Liver (tissue), 9 donors: ENCODE data around the gene CTPS2. TPM values are rescaled to one million over a fixed set of nuclear protein-coding genes. Genes with fewer than 3 reads are reported as not detected.

Source experiments
- DNase-seq: peaks from one replicate; pipeline ENCODE4 v3.0.0-alpha.2; 2017; ENCODE audit warnings: low spot score
- H3K27ac ChIP-seq, 2 donors: one replicate each; pipeline ENCODE4 v1.7.0; 2013; ENCODE audit warnings: inconsistent platforms in 2 of 2, low read length in 2 of 2, control low read depth in 1 of 2, low read depth in 1 of 2, mild to moderate bottlenecking in 1 of 2
- H3K27me3 ChIP-seq, 4 donors: one replicate each; pipeline versions ENCODE4 v1.6.1 to v1.7.0; 2013; ENCODE audit warnings: low read length in 3 of 4, inconsistent platforms in 1 of 4, mild to moderate bottlenecking in 1 of 4, moderate library complexity in 1 of 4; ENCODE audit not compliant: control insufficient read depth in 4 of 4, insufficient read depth in 4 of 4
- H3K36me3 ChIP-seq, 4 donors: one replicate each; pipeline versions ENCODE4 v1.6.1 to v1.7.0; 2013; ENCODE audit warnings: low read length in 3 of 4, mild to moderate bottlenecking in 3 of 4, low read depth in 1 of 4, moderate library complexity in 1 of 4; ENCODE audit not compliant: control insufficient read depth in 4 of 4, insufficient read depth in 3 of 4
- H3K4me1 ChIP-seq, 4 donors: one replicate each; pipeline versions ENCODE4 v1.6.1 to v1.7.0; 2013; ENCODE audit warnings: low read length in 3 of 4, mild to moderate bottlenecking in 3 of 4, moderate library complexity in 1 of 4; ENCODE audit not compliant: control insufficient read depth in 4 of 4, insufficient read depth in 4 of 4
- H3K4me3 ChIP-seq, 3 donors: one replicate each; pipeline versions ENCODE4 v1.6.1 to v1.7.0; 2013; ENCODE audit warnings: low read length in 3 of 3, control low read depth in 1 of 3, low read depth in 1 of 3, mild to moderate bottlenecking in 1 of 3
- H3K9ac ChIP-seq, 2 donors: one replicate each; pipeline ENCODE4 v1.7.0; 2013; ENCODE audit warnings: low read length in 2 of 2, mild to moderate bottlenecking in 2 of 2, moderate library complexity in 2 of 2, control low read depth in 1 of 2, low read depth in 1 of 2
- H3K9me3 ChIP-seq, 4 donors: one replicate each; pipeline versions ENCODE4 v1.6.1 to v1.7.0; 2013; ENCODE audit warnings: low read length in 3 of 4; ENCODE audit not compliant: control insufficient read depth in 4 of 4
- FOXA2 ChIP-seq: IDR thresholded peaks from 2 replicates; pipeline ENCODE4 v1.6.1; 2016; ENCODE audit warnings: antibody characterized with exemption
- GABPA ChIP-seq, 2 donors: IDR thresholded peaks in 1 of 2; conservative IDR thresholded peaks in 1 of 2; 2 replicates each; pipeline ENCODE4 v1.6.1; 2016; ENCODE audit warnings: antibody characterized with exemption in 2 of 2, mild to moderate bottlenecking in 1 of 2, moderate library complexity in 1 of 2
- HNF4A ChIP-seq, 2 donors: conservative IDR thresholded peaks; 2 replicates each; pipeline ENCODE4 v1.6.1; 2016; ENCODE audit warnings: antibody characterized with exemption in 2 of 2, mild to moderate bottlenecking in 2 of 2
- HNF4G ChIP-seq: IDR thresholded peaks from 2 replicates; pipeline ENCODE4 v1.6.1; 2016; ENCODE audit warnings: antibody characterized with exemption
- JUND ChIP-seq, 2 donors: IDR thresholded peaks; 2 replicates each; pipeline ENCODE4 v1.6.1; 2016; ENCODE audit warnings: antibody characterized with exemption in 2 of 2
- NR2F2 ChIP-seq: IDR thresholded peaks from 2 replicates; pipeline ENCODE4 v1.6.1; 2016; ENCODE audit warnings: antibody characterized with exemption
- RAD21 ChIP-seq, 2 donors: IDR thresholded peaks; 2 replicates each; pipeline ENCODE4 v1.6.1; 2016; ENCODE audit warnings: antibody characterized with exemption in 2 of 2, mild to moderate bottlenecking in 2 of 2
- RXRA ChIP-seq, 2 donors: IDR thresholded peaks; 2 replicates each; pipeline ENCODE4 v1.6.1; 2017 to 2018; ENCODE audit warnings: antibody characterized with exemption in 2 of 2, mild to moderate bottlenecking in 1 of 2
- SP1 ChIP-seq: IDR thresholded peaks from 2 replicates; pipeline ENCODE4 v1.6.1; 2018; ENCODE audit warnings: antibody characterized with exemption, mild to moderate bottlenecking
- YY1 ChIP-seq: IDR thresholded peaks from 2 replicates; pipeline ENCODE4 v1.6.1; 2016; ENCODE audit warnings: antibody characterized with exemption, mild to moderate bottlenecking
- ZBTB33 ChIP-seq: IDR thresholded peaks from 2 replicates; pipeline ENCODE4 v1.6.1; 2016; ENCODE audit warnings: antibody characterized with exemption
- WGBS: extraction: QIAGEN DNeasy Blood & Tissue Kit; methylation state at CpG from one replicate; pipeline ENCODE4 v1.1.7; 2013; 5-methylcytosine and 5-hydroxymethylcytosine counted together
- polyA plus RNA-seq, 2 donors: library from polyadenylated mRNA; stranded (reverse) in 1 of 2; unstranded in 1 of 2; fragments of 200-250 nt in 1 of 2; fragments of >200 nt in 1 of 2; fragmentation: Nextera tagmentation in 1 of 2; extraction: Ambion mirVana in 1 of 2; gene quantifications; one replicate each; pipeline versions ENCODE4 v1.2.1 to v1.2.3, GENCODE V29; 2013 to 2015
- total RNA-seq, 2 donors: library from RNA; depleted of rRNA; stranded (reverse); fragments of >200 nt; gene quantifications; one replicate each; pipeline ENCODE4 v1.2.3, GENCODE V29; 2014
- TF ChIP-seq, protein P1 (sequence below): IDR thresholded peaks from 2 replicates; pipeline ENCODE4 v1.6.1; 2016; ENCODE audit warnings: antibody characterized with exemption, mild to moderate bottlenecking
- TF ChIP-seq, protein P2 (sequence below): IDR thresholded peaks from 2 replicates; pipeline ENCODE4 v1.6.1; 2016; ENCODE audit warnings: antibody characterized with exemption
- TF ChIP-seq, protein P3 (sequence below): fragments of 150-350 bp; IDR thresholded peaks from 2 replicates; pipeline ENCODE4 v1.5.1; 2017; ENCODE audit warnings: improper control_type of control experiment, low read depth, low read length; ENCODE audit not compliant: missing input control
- TF ChIP-seq, protein P4 (sequence below): IDR thresholded peaks from 2 replicates; pipeline ENCODE4 v1.6.1; 2016; ENCODE audit warnings: antibody characterized with exemption
- donor health status: healthy.
- donor health status: healthy.
- donor health status: healthy.
- donor health status: healthy.
- donor health status: healthy.

The CTPS2 gene
- total and polyA plus RNA-seq, 4 donors: 3.0 to 11.2 (median 7.2) TPM

- TF ChIP-seq FOXA2: no peak
- peak; percentile 52 for TF ChIP-seq SP1
- TF ChIP-seq RAD21 (IDR thresholded peaks at IDR 0.05): no peak
- TF ChIP-seq RXRA (IDR thresholded peaks at IDR 0.05): peak; percentile 40 to 62
- TF ChIP-seq HNF4A (conservative IDR thresholded peaks at IDR 0.05): peak; percentile 64 to 71
- TF ChIP-seq HNF4G: peak; percentile 24
- TF ChIP-seq, protein P1, sequence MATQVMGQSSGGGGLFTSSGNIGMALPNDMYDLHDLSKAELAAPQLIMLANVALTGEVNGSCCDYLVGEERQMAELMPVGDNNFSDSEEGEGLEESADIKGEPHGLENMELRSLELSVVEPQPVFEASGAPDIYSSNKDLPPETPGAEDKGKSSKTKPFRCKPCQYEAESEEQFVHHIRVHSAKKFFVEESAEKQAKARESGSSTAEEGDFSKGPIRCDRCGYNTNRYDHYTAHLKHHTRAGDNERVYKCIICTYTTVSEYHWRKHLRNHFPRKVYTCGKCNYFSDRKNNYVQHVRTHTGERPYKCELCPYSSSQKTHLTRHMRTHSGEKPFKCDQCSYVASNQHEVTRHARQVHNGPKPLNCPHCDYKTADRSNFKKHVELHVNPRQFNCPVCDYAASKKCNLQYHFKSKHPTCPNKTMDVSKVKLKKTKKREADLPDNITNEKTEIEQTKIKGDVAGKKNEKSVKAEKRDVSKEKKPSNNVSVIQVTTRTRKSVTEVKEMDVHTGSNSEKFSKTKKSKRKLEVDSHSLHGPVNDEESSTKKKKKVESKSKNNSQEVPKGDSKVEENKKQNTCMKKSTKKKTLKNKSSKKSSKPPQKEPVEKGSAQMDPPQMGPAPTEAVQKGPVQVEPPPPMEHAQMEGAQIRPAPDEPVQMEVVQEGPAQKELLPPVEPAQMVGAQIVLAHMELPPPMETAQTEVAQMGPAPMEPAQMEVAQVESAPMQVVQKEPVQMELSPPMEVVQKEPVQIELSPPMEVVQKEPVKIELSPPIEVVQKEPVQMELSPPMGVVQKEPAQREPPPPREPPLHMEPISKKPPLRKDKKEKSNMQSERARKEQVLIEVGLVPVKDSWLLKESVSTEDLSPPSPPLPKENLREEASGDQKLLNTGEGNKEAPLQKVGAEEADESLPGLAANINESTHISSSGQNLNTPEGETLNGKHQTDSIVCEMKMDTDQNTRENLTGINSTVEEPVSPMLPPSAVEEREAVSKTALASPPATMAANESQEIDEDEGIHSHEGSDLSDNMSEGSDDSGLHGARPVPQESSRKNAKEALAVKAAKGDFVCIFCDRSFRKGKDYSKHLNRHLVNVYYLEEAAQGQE: peak; percentile 25
- TF ChIP-seq JUND (IDR thresholded peaks at IDR 0.05): peak in 1 of 2 donors; percentile 11
- no peak for TF ChIP-seq GABPA (IDR thresholded peaks at IDR 0.05 in 1 of 2, conservative IDR thresholded peaks at IDR 0.05 in 1 of 2)
- no peak for TF ChIP-seq ZBTB33
- TF ChIP-seq, protein P2, sequence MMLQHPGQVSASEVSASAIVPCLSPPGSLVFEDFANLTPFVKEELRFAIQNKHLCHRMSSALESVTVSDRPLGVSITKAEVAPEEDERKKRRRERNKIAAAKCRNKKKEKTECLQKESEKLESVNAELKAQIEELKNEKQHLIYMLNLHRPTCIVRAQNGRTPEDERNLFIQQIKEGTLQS: no peak
- TF ChIP-seq, protein P3, sequence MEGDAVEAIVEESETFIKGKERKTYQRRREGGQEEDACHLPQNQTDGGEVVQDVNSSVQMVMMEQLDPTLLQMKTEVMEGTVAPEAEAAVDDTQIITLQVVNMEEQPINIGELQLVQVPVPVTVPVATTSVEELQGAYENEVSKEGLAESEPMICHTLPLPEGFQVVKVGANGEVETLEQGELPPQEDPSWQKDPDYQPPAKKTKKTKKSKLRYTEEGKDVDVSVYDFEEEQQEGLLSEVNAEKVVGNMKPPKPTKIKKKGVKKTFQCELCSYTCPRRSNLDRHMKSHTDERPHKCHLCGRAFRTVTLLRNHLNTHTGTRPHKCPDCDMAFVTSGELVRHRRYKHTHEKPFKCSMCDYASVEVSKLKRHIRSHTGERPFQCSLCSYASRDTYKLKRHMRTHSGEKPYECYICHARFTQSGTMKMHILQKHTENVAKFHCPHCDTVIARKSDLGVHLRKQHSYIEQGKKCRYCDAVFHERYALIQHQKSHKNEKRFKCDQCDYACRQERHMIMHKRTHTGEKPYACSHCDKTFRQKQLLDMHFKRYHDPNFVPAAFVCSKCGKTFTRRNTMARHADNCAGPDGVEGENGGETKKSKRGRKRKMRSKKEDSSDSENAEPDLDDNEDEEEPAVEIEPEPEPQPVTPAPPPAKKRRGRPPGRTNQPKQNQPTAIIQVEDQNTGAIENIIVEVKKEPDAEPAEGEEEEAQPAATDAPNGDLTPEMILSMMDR: no peak
- TF ChIP-seq NR2F2: no peak
- TF ChIP-seq YY1: peak; percentile 76
- H3K4me1 ChIP-seq: peaks cover 0 to 7% (median 4%) of the 10 kb centered on the region in 4 donors
- H3K9me3 ChIP-seq: no peaks in the 10 kb centered on the region
- peaks cover 0 to 7% (median 3%) of the 10 kb centered on the region in 4 donors for H3K36me3 ChIP-seq
- H3K4me3 ChIP-seq: no peak overlapping the region
- H3K27me3 ChIP-seq: no peaks in the 10 kb centered on the region
- DNase-seq: no peak
- H3K9ac ChIP-seq: no peak overlapping the region
- H3K27ac ChIP-seq: no peak overlapping the region
- WGBS: 61% methylated on average over 7 of the region's 7 CpGs
Observed at GRCh38 chrX:16683007-16683664, 29.3 kb downstream of the CTPS2 start.

DNA sequence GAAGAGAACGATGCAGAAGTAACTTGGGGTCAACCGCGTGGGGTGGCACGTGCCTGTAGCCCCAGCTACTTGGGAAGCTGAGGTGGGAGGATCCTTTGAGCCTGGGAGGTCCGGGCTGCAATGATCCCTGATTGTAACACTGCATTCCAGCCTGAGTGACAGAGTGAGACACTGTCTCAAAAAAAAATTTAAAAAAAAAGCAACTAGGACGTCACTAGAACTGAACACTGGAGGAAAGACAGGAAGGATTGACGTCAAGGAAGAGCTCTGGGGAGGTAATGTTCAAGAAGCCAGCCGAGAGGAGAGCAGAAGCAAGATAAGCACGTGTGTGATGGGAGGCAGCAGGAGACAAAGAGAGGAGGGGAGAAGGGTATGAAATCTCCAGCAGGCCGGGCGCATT lies 33.8 kb downstream of the CTPS2 start:
- WGBS: 81% methylated on average over 11 of the region's 11 CpGs
- no peak overlapping the region for H3K4me3 ChIP-seq
- H3K9ac ChIP-seq: no peak overlapping the region
- H3K9me3 ChIP-seq: no peaks in the 10 kb centered on the region
- H3K27ac ChIP-seq: no peak overlapping the region
- DNase-seq: no peak
- peaks cover 0 to 5% (median 2%) of the 10 kb centered on the region in 4 donors for H3K36me3 ChIP-seq
- no peaks in the 10 kb centered on the region for H3K27me3 ChIP-seq
- H3K4me1 ChIP-seq: peaks cover 0 to 7% (median 4%) of the 10 kb centered on the region in 4 donors
- no peak for TF ChIP-seq ZBTB33
- no peak for TF ChIP-seq JUND (IDR thresholded peaks at IDR 0.05)
- no peak for TF ChIP-seq GABPA (IDR thresholded peaks at IDR 0.05 in 1 of 2, conservative IDR thresholded peaks at IDR 0.05 in 1 of 2)
- TF ChIP-seq, protein P1: no peak
- TF ChIP-seq NR2F2: no peak
- TF ChIP-seq, protein P4, sequence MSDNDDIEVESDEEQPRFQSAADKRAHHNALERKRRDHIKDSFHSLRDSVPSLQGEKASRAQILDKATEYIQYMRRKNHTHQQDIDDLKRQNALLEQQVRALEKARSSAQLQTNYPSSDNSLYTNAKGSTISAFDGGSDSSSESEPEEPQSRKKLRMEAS: no peak
- TF ChIP-seq RAD21 (IDR thresholded peaks at IDR 0.05): no peak
